ENCODE measurements around the gene CNIH4.
"Not testable (repeated sequence)": the region's sequence is repeated elsewhere in the genome, so short reads cannot be mapped to it uniquely, and the experiment has no call there.

Gene CNIH4

GRCh38 chr1:224411766-224412165 lies 55.1 kb downstream of the CNIH4 start:
- no peak for TF ChIP-seq EZH2phosphoT487 (IDR thresholded peaks at IDR 0.05; ENCODE audit: low read length)
- TF ChIP-seq EZH2 (optimal IDR thresholded peaks at IDR 0.05; ENCODE audit: low read depth, low read length), result no peak
- TF ChIP-seq CTCF (IDR thresholded peaks at IDR 0.05; ENCODE audit: low read length), result no peak
- no peak for DNase-seq

GRCh38 chr1:224420106-224420505 lies 63.4 kb downstream of the CNIH4 start:
- peaks cover 27% of the 10 kb centered on the region for H3K36me3 ChIP-seq (replicated peaks; ENCODE audit: insufficient read depth, low read length)
- H3K79me2 ChIP-seq (ENCODE audit: low read length), result peaks cover 7% of the 10 kb centered on the region; the same call in 1 of the 2 replicates
- no peak for TF ChIP-seq CTCF (IDR thresholded peaks at IDR 0.05; ENCODE audit: low read length)
- TF ChIP-seq EZH2phosphoT487 (IDR thresholded peaks at IDR 0.05; ENCODE audit: low read length), result no peak
- TF ChIP-seq EZH2 (optimal IDR thresholded peaks at IDR 0.05; ENCODE audit: low read depth, low read length), result no peak
- DNase-seq, result no peak
- no peak overlapping the region for H2AFZ ChIP-seq (ENCODE audit: low read length)
- peaks cover 1% of the 10 kb centered on the region; the same call in 1 of the 2 replicates for H4K20me1 ChIP-seq (ENCODE audit: insufficient read depth, low read length)
- H3K9me2 ChIP-seq (replicated peaks; ENCODE audit: insufficient read depth, low read length), result no peaks in the 10 kb centered on the region
- H3F3A ChIP-seq (ENCODE audit: insufficient read depth, low read length), result no peaks in the 10 kb centered on the region
- no peak overlapping the region for H3K27ac ChIP-seq (ENCODE audit: low read length)
- H3K4me1 ChIP-seq (ENCODE audit: low read length), result no peaks in the 10 kb centered on the region
- no peak overlapping the region for H3K4me2 ChIP-seq (ENCODE audit: low read depth, low read length)
- no peak overlapping the region for H3K9ac ChIP-seq (ENCODE audit: low read length)
- H3K27me3 ChIP-seq (replicated peaks; ENCODE audit: insufficient read depth, low read length), result no peaks in the 10 kb centered on the region
- H3K9me3 ChIP-seq (replicated peaks; ENCODE audit: insufficient read depth, low read length), result no peaks in the 10 kb centered on the region
- H3K4me3 ChIP-seq (ENCODE audit: low read length), result no peak overlapping the region

More at GRCh38 chr1:224411766-224412165, 55.1 kb downstream of the CNIH4 start:
- Histone ChIP-seq H3K27ac (ENCODE audit: low read length) (no peak overlapping the region), H3K4me2 (ENCODE audit: low read depth, low read length) (no peak overlapping the region), H3K9me2 (replicated peaks; ENCODE audit: insufficient read depth, low read length) (no peaks in the 10 kb centered on the region), H3K27me3 (replicated peaks; ENCODE audit: insufficient read depth, low read length) (no peaks in the 10 kb centered on the region), H3K9ac (ENCODE audit: low read length) (no peak overlapping the region), H3K4me1 (ENCODE audit: low read length) (no peaks in the 10 kb centered on the region), H3K36me3 (replicated peaks; ENCODE audit: insufficient read depth, low read length) (peaks cover 15% of the 10 kb centered on the region), H3K79me2 (ENCODE audit: low read length) (peaks cover 14% of the 10 kb centered on the region; the same call in 1 of the 2 replicates), H2AFZ (ENCODE audit: low read length) (no peak overlapping the region), H3F3A (ENCODE audit: insufficient read depth, low read length) (no peaks in the 10 kb centered on the region), H4K20me1 (ENCODE audit: insufficient read depth, low read length) (peaks cover 7% of the 10 kb centered on the region; the same call in 1 of the 2 replicates), H3K4me3 (ENCODE audit: low read length) (no peak overlapping the region), H3K9me3 (replicated peaks; ENCODE audit: insufficient read depth, low read length) (no peaks in the 10 kb centered on the region)

- Histone ChIP-seq H3K36me3 (replicated peaks; ENCODE audit: insufficient read depth, low read length) (peaks cover 11% of the 10 kb centered on the region), H3K79me2 (ENCODE audit: low read length) (peaks cover 50% of the 10 kb centered on the region), H3K9me3 (replicated peaks; ENCODE audit: insufficient read depth, low read length) (no peaks in the 10 kb centered on the region), H3F3A (ENCODE audit: insufficient read depth, low read length) (peaks cover 6% of the 10 kb centered on the region; the same call in 1 of the 2 replicates), H2AFZ (ENCODE audit: low read length) (no peak overlapping the region), H3K9ac (ENCODE audit: low read length) (no peak overlapping the region), H3K27ac (ENCODE audit: low read length) (no peak overlapping the region), H3K4me3 (ENCODE audit: low read length) (no peak overlapping the region), H3K9me2 (replicated peaks; ENCODE audit: insufficient read depth, low read length) (no peaks in the 10 kb centered on the region), H4K20me1 (ENCODE audit: insufficient read depth, low read length) (no peaks in the 10 kb centered on the region; the same call in 1 of the 2 replicates), H3K27me3 (replicated peaks; ENCODE audit: insufficient read depth, low read length) (no peaks in the 10 kb centered on the region), H3K4me1 (ENCODE audit: low read length) (peaks cover 3% of the 10 kb centered on the region; the same call in 1 of the 2 replicates), H3K4me2 (ENCODE audit: low read depth, low read length) (no peak overlapping the region)
- TF ChIP-seq CTCF (IDR thresholded peaks at IDR 0.05; ENCODE audit: low read length) (no peak), EZH2phosphoT487 (IDR thresholded peaks at IDR 0.05; ENCODE audit: low read length) (no peak), EZH2 (optimal IDR thresholded peaks at IDR 0.05; ENCODE audit: low read depth, low read length) (no peak)
- no peak for DNase-seq
These were observed 68.7 kb downstream of the CNIH4 start for GRCh38 chr1:224425279-224425884.

- H3K9me3 ChIP-seq (replicated peaks; ENCODE audit: insufficient read depth, low read length); H3K9ac ChIP-seq (ENCODE audit: low read length); H3K9me2 ChIP-seq (replicated peaks; ENCODE audit: insufficient read depth, low read length); DNase-seq; H4K20me1 ChIP-seq (ENCODE audit: insufficient read depth, low read length); H3K4me3 ChIP-seq (ENCODE audit: low read length); H3K4me2 ChIP-seq (ENCODE audit: low read depth, low read length); H3K27me3 ChIP-seq (replicated peaks; ENCODE audit: insufficient read depth, low read length); H2AFZ ChIP-seq (ENCODE audit: low read length); H3K27ac ChIP-seq (ENCODE audit: low read length): not testable (repeated sequence)
- Histone ChIP-seq H3K4me1 (ENCODE audit: low read length) (peaks cover 16% of the 10 kb centered on the region), H3K79me2 (ENCODE audit: low read length) (peaks cover 64% of the 10 kb centered on the region), H3K36me3 (replicated peaks; ENCODE audit: insufficient read depth, low read length) (peaks cover 11% of the 10 kb centered on the region), H3F3A (ENCODE audit: insufficient read depth, low read length) (peaks cover 21% of the 10 kb centered on the region)
These were observed 70.2 kb downstream of the CNIH4 start for GRCh38 chr1:224426869-224427268.

Measured in MM.1S (cell line).